LNCAP (cell line): ENCODE data around the gene ASIC5.

Experiments
- CTCF ChIP-seq: fragments of 450-650 bp; IDR thresholded peaks from 2 replicates; pipeline ENCODE4 v1.5.1; 2017; ENCODE audit warnings: mild to moderate bottlenecking

Gene ASIC5

GRCh38 chr4:155785828-155786227 is 80.2 kb downstream of the ASIC5 start:
- no peak for TF ChIP-seq CTCF

- TF ChIP-seq CTCF = no peak
Observed at GRCh38 chr4:155784637-155785036, 81.4 kb downstream of the ASIC5 start.

GRCh38 chr4:155781249-155781831 is 84.7 kb downstream of the ASIC5 start:
- no peak for TF ChIP-seq CTCF

- TF ChIP-seq CTCF = no peak
Observed at GRCh38 chr4:155780775-155781174, 85.3 kb downstream of the ASIC5 start.
